Activated CD8-positive, alpha-beta memory T cell treated with anti-CD3 and anti-CD28 coated beads, Interleukin-2, amount 50 U/mL, for 24 hours (primary cell): ENCODE results near the gene SUN2.
"Not testable (repeated sequence)": the region's sequence is repeated elsewhere in the genome, so short reads cannot be mapped to it uniquely, and the experiment has no call there.

ENCODE experiments used
- DNase-seq: peaks from one replicate; pipeline ENCODE4 v3.0.0-alpha.2; 2020; ENCODE audit errors: extremely low read depth

SUN2 gene, protein sequence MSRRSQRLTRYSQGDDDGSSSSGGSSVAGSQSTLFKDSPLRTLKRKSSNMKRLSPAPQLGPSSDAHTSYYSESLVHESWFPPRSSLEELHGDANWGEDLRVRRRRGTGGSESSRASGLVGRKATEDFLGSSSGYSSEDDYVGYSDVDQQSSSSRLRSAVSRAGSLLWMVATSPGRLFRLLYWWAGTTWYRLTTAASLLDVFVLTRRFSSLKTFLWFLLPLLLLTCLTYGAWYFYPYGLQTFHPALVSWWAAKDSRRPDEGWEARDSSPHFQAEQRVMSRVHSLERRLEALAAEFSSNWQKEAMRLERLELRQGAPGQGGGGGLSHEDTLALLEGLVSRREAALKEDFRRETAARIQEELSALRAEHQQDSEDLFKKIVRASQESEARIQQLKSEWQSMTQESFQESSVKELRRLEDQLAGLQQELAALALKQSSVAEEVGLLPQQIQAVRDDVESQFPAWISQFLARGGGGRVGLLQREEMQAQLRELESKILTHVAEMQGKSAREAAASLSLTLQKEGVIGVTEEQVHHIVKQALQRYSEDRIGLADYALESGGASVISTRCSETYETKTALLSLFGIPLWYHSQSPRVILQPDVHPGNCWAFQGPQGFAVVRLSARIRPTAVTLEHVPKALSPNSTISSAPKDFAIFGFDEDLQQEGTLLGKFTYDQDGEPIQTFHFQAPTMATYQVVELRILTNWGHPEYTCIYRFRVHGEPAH

GRCh38 chr22:38755911-38756532, at the start of gene SUN2:
SUN2 (minus strand) TSS chr22:38755998; CDS start chr22:38752628, 3,370 bp downstream.
- peak; percentile 71 for DNase-seq

DNA sequence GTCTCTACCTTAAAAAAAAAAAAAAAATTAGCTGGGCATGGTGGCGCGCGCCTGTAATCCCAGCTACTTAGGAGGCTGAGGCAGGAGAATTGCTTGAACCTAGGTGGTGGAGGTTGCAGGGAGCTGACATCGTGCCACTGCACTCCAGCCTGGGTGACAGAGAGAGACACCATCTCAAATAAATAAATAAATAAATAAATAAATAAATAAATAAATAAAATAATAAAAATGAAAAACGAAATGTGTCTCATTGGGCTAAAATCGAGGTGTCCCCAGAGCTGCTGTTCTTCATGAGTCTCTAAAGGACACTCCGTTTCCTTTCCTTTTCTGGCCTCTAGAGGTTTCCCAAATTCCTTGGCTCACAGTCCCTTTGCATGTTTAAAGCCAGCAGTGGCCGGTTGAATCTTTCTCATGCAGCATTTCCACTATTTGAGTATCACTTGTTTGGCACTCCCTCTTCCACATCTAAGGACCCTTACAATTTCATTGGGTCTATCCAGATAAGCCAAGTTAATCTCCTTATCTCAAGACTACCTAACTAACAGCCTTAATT, 49.3 kb upstream of the SUN2 start:
- not testable (repeated sequence) for DNase-seq

DNA sequence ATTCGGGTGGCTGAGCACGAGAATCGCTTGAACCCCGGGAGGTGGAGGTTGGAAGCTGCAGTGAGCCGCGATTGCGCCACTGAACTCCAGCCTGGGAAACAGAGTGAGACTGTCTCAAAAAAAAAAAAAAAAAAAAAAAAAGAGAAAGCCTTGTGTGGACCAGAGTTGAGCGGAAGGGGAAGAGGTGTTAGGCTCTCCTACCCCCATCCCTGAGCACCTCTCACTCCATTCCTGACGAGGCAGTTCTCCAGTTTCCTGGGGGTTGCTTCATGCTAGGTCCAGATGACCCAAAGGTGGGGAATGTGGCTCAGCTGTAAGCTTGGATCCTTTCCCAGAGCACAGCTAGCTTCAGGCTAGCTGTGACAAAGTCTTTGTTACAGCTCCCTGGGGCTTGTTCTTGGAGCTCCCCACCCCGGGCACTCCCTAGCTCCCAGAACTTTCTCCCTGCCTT, 46.9 kb upstream of the SUN2 start:
- no peak for DNase-seq

DNA sequence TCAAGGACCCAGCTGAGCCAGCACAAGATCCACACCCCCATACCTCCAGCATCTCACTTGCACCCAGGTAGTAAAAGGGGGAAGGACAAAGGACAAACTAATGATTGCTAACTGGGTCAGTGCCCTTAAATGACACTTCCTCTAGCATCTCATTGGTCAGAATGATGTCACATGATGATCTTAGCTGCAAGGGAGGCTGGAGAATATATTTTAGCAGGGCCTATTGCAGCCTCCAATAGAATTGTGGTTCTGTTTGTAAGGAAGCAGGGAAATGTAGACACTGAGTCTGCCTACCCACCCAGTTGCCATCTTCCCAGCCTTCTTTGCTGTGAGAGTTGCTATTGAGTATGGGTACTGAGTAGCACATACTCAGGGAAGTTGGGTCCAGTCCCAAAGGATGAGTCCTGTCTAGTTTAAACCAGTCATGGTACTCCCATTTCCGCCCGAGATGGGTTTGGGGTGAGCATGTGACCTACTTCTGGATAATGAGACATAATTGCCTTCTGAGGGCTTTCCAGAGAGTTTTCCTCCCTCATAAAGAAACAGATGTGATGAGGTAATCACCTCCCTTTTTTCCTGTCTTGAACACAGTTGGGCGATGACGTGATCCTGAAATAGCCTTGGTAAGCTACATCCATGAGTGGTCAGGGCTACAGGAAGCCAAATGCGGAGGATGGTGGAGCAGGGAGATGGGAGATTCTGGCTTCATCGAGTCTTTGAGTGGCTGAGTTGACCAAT, 43.6 kb upstream of the SUN2 start:
- no peak for DNase-seq

DNA sequence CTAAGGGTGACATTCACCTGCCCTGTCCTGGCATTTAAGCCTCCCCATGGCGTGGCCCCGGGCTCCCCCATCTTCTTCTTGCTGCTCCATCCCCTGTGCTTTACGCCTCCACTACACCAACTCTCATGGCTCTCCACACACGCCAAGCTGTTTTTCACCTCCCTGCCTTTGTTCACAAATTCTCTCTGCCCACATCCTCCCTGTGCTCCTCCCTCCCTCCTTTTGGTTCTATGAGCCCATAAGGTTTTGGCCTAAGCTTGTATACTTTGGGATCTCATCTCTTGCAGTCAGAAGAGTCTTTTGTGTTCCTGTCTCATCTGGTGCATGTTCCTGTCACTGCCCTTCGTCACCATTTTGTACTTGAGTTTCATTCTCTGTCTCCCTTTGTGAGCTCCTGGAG, 42.7 kb upstream of the SUN2 start:
- DNase-seq, result no peak

DNA sequence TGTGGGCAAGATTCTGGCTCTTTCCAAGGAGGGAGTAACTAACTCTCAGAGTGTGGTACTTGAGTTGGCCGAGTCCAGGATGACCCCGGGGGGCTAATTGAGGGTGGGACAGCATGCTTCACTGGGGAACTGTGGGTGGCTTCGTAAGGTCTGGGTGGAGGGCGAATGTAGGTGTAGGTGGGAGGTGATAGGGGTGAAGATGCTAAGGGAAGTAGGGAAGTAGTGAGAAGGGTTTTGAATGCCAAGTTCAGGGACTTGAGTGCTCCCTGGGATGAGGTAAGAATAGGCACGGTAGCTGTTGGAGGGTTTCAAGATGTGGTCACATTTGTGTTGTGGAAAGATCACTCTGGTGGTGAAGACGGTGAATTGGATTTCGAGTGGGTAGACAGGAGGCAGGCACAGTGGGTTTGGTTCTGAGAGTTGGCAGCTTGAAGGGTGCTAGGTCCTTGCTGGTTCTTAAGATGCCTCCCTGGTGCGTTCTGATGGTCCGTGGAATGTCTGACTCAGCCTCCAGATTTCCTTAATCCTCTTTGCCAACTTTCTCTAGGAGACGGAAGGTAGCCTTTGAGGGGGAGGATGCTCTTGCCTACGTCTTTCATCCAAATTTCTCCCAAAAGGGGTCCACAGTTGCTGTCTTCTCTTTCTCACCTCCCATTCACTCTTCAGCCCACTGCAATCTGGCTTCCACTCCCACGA, 40.6 kb upstream of the SUN2 start:
- DNase-seq, result no peak

DNA sequence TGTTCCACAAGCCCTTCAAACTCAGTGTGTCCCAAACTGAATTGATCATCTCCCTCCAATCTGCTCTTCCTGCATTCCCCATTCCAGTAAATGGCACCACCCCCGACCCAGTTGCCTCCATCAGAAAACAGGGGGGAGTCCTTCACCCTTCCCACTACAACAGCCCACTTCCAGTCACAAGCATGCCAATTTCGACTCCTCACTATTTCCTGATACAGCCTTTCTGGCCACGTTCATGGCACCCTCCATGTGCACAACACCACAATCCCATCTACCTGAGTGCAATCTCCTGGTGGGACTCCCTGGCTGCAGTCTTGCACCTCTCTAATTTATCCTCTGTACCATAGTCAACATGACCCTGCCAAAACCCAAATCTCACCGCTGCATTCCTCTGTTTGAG, 39.8 kb upstream of the SUN2 start:
- DNase-seq, result no peak

- DNase-seq, result peak; percentile 81
Observed at GRCh38 chr22:38793721-38794466, 38.1 kb upstream of the SUN2 start, which contains the start of gene DNAL4. DNAL4 (minus strand) TSS chr22:38794143; CDS start chr22:38782731, 11,412 bp downstream.

DNA sequence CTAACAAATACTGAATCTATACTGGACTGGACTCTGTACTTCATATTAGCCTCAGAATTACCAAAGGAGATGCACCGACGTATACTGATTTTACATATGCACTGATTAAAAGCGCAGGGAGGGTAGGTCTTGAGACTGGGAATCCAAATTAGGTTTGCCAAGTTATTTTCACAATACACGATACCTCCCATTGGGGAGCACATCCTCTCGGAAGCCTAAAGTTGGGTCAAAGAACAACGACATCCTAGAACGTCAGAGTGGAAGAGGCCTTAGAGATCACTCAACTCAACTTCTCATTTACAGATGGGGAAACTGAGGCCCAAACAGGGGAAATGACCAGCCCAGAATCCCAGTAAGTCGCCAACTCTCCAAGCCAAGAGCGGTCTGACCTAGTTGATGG, 37.5 kb upstream of the SUN2 start:
- no peak for DNase-seq

- no peak for DNase-seq
Observed at GRCh38 chr22:38792833-38793232, 37.0 kb upstream of the SUN2 start.

GRCh38 chr22:38789606-38790005, 33.8 kb upstream of the SUN2 start:
- DNase-seq, result no peak

DNA sequence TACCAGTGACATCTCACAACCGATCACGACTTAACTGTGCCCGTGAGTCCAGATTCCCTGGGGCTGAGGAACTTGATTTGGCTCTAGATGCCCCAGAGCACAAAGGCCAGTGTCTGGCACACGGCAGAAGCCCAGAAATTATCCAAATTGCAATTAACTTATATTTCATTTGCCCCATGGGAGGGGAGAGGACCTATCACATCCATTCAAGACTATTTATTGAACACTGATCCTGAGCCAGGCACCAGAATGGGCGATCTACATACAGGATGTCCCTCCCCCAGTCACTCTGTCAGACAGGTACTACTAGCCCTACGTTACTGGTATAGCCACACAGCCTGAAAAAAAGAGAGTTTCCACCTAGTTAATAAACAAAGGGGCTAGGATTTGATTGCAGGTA, 33.0 kb upstream of the SUN2 start:
- DNase-seq, result no peak

DNA sequence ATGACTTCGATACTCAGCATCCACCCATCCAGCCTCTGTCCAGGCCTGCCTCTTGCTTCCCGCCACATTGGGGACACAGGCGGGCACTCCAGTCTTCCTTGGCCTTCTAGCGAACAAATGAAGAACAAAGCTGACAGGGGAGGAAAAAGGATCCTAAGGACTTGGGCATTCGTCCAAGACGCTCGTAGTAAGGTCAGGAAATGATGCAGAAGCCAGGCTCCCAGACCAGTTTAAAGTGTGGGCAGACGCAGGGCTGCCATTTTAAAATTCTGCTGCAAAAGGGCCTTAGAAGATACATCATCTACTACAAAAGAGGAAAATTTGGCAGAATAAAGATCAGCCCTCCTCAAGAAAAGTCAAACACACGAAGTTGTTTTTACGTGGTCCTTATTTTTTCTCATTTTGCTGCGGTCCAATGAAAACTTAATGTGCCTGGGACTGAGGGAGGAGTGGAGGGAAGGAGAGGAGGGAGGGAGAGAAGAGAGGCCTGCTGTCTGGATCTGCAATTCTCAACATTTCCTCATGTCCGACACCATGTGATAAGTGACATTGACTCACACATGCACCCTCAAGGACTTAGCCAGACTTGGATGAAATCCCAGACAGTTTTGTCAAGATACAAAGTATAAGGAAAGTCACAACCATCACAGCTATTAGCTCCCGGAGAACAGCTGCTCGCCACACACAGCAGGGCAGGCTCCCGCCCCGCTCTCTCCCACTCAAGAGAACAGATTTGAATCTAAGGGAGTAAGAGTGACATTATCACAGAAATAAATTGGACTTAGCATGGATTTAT, 32.4 kb upstream of the SUN2 start:
- DNase-seq, result no peak

DNA sequence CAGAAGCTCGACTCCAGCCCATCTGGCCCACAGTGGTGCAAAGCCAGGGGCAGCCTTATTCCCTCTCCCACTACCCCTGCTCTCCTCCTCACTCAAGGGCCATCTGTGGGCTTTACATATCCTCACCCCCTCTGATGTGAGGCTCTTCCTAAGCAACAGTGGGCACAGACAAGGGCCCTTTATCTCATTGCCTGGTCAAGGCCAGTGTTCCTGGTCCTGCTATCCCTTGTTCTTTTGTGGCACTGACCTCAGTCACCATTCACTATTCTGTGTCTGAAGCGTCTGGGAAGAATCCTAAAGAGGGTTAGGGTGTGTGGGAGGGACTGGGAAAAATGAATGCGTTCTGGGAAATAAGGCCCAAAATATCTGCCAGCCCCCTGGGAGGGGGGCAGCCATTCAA, 30.8 kb upstream of the SUN2 start:
- no peak for DNase-seq

- DNase-seq, result no peak
Observed at GRCh38 chr22:38784856-38785255, 29.1 kb upstream of the SUN2 start.

DNA sequence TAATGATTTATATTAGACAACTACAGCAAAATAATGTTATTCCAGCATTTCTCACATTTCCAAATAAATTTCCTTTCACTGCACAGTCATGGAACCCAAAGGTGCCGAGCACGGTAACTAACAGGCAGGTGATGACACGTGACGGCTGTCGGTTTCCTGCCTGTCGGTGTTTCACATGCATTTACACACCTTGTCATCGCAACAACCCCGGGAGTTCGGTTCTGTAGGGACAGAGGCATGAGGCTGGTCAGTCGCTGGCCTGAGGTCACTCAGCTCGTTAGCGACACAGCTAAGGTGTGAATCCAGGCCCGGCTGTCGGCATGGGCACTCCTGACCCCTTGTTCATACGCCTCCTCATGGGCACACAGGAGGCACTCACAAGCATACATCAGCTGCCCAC, 28.2 kb upstream of the SUN2 start:
- no peak for DNase-seq

DNA sequence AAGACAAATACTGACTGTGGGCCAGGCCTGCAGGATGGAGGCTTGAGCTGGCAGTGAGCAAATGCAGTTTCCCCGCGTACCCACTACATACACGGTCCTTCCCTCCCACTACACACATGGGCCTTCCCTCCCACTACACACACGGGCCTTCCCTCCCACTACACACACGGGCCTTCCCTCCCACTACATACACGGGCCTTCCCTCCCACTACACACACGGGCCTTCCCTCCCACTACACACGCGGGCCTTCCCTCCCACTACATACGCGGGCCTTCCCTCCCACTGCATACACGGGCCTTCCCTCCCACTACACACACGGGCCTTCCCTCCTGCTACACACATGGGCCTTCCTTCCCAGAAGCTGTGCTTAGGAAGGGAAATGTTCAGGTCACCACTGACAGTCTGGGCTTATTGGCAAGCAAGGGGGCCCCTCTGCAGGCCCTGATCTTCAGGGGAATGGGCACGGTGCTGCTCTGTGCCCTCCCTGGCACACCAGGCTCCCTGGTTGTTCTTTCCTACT, 27.4 kb upstream of the SUN2 start:
- no peak for DNase-seq

- DNase-seq, result no peak
Observed at GRCh38 chr22:38782402-38783094, 26.8 kb upstream of the SUN2 start.

- no peak for DNase-seq
Observed at GRCh38 chr22:38781033-38781432, 25.2 kb upstream of the SUN2 start.
